H9 (cell line): ENCODE results near the gene C5orf34. TPM values are rescaled to one million over a fixed set of nuclear protein-coding genes. Genes with fewer than 3 reads are reported as not detected.
A peak's percentile ranks its signal among the peaks of the same experiment; 100 is the strongest.

ENCODE experiments used
- DNase-seq: peaks from one replicate; pipeline ENCODE4 v3.0.0-alpha.2; 2017
- H2AFZ ChIP-seq: one replicate; pipeline ENCODE4 v1.6.1; 2013; ENCODE audit warnings: mild to moderate bottlenecking, low read length, control low read depth, moderate library complexity
- H2AK5ac ChIP-seq: 2 replicates; pipeline ENCODE4 v1.6.1; 2013; ENCODE audit warnings: low read length, control low read depth, mixed read lengths; ENCODE audit not compliant: insufficient read length
- H2BK120ac ChIP-seq: one replicate; pipeline ENCODE4 v1.6.1; 2013; ENCODE audit warnings: low read depth, mild to moderate bottlenecking, low read length, control low read depth, inconsistent platforms; ENCODE audit not compliant: poor library complexity, severe bottlenecking
- H2BK12ac ChIP-seq: 2 replicates; pipeline ENCODE4 v1.6.1; 2013; ENCODE audit warnings: low read length, control low read depth, mixed read lengths, low read depth; ENCODE audit not compliant: insufficient read length
- H2BK15ac ChIP-seq: 2 replicates; pipeline ENCODE4 v1.6.1; 2013; ENCODE audit warnings: low read depth, low read length, control low read depth
- H2BK20ac ChIP-seq: one replicate; pipeline ENCODE4 v1.6.1; 2013; ENCODE audit warnings: low read depth, mild to moderate bottlenecking, low read length, control low read depth, inconsistent platforms; ENCODE audit not compliant: poor library complexity, severe bottlenecking
- H2BK5ac ChIP-seq: 2 replicates; pipeline ENCODE4 v1.6.1; 2013; ENCODE audit warnings: low read length, control low read depth, mixed read lengths; ENCODE audit not compliant: insufficient read length
- H3K14ac ChIP-seq: 2 replicates; pipeline ENCODE4 v1.6.1; 2013; ENCODE audit warnings: low read length, control low read depth; ENCODE audit not compliant: insufficient read depth
- H3K18ac ChIP-seq: 2 replicates; pipeline ENCODE4 v1.6.1; 2013; ENCODE audit warnings: low read depth, mild to moderate bottlenecking, mixed read lengths, low read length, control low read depth; ENCODE audit not compliant: insufficient read length
- H3K23ac ChIP-seq: 2 replicates; pipeline ENCODE4 v1.6.1; 2013; ENCODE audit warnings: low read length, control low read depth, mixed read lengths, low read depth; ENCODE audit not compliant: insufficient read length
- H3K23me2 ChIP-seq: 2 replicates; pipeline ENCODE4 v1.6.1; 2013; ENCODE audit warnings: low read depth, mild to moderate bottlenecking, mixed read lengths, low read length, control low read depth; ENCODE audit not compliant: insufficient read length, poor library complexity, severe bottlenecking
- H3K27ac ChIP-seq: 2 replicates; pipeline ENCODE4 v1.5.1; 2013; ENCODE audit warnings: low read length, control low read depth, mixed read lengths, low read depth; ENCODE audit not compliant: insufficient read length
- H3K27me3 ChIP-seq: 2 replicates; pipeline ENCODE4 v1.6.1; 2013; ENCODE audit warnings: low read length, control low read depth, inconsistent platforms; ENCODE audit not compliant: insufficient read depth
- H3K4ac ChIP-seq: 2 replicates; pipeline ENCODE4 v1.6.1; 2013; ENCODE audit warnings: low read depth, mild to moderate bottlenecking, control low read depth, inconsistent platforms, low read length, moderate library complexity
- H3K4me1 ChIP-seq: 2 replicates; pipeline ENCODE4 v1.6.1; 2013; ENCODE audit warnings: low read length, control low read depth, inconsistent platforms; ENCODE audit not compliant: insufficient read depth
- H3K4me2 ChIP-seq: 2 replicates; pipeline ENCODE4 v1.6.1; 2013; ENCODE audit warnings: low read length, control low read depth, mixed read lengths; ENCODE audit not compliant: insufficient read length, insufficient read depth
- H3K56ac ChIP-seq: 2 replicates; pipeline ENCODE4 v1.6.1; 2013; ENCODE audit warnings: low read depth, mild to moderate bottlenecking, mixed read lengths, low read length, control low read depth; ENCODE audit not compliant: insufficient read length
- H3K79me1 ChIP-seq: 2 replicates; pipeline ENCODE4 v1.6.1; 2013; ENCODE audit warnings: low read depth, mild to moderate bottlenecking, moderate library complexity, low read length, control low read depth, inconsistent platforms; ENCODE audit not compliant: insufficient read depth, poor library complexity, severe bottlenecking
- H3K79me2 ChIP-seq: 2 replicates; pipeline ENCODE4 v1.6.1; 2013; ENCODE audit warnings: low read length, control low read depth, inconsistent platforms; ENCODE audit not compliant: insufficient read depth
- H3K9ac ChIP-seq: 2 replicates; pipeline ENCODE4 v1.6.1; 2013; ENCODE audit warnings: low read length, control low read depth, mixed read lengths; ENCODE audit not compliant: insufficient read length; ENCODE audit errors: extremely low read depth
- H3K9me3 ChIP-seq: one replicate; pipeline ENCODE4 v1.6.1; 2013; ENCODE audit warnings: low read depth, low read length, inconsistent platforms; ENCODE audit not compliant: control insufficient read depth
- H3T11ph ChIP-seq: one replicate; pipeline ENCODE4 v1.6.1; 2013; ENCODE audit warnings: mild to moderate bottlenecking, low read length, control low read depth, inconsistent platforms
- H4K20me1 ChIP-seq: one replicate; pipeline ENCODE4 v1.6.1; 2013; ENCODE audit not compliant: control insufficient read depth, insufficient read length, insufficient read depth
- H4K5ac ChIP-seq: 2 replicates; pipeline ENCODE4 v1.6.1; 2013; ENCODE audit warnings: low read depth, mild to moderate bottlenecking, mixed read lengths, low read length, control low read depth; ENCODE audit not compliant: insufficient read length
- H4K8ac ChIP-seq: replicated peaks from 2 replicates; pipeline ENCODE4 v1.6.1; 2013; ENCODE audit warnings: low read length, control low read depth, mixed read lengths, low read depth; ENCODE audit not compliant: insufficient read length
- H4K91ac ChIP-seq: 2 replicates; pipeline ENCODE4 v1.6.1; 2013; ENCODE audit warnings: low read depth, mild to moderate bottlenecking, moderate library complexity, mixed read lengths, low read length, control low read depth; ENCODE audit not compliant: insufficient read length
- H3K27ac Mint-ChIP-seq, 3 experiments: 2 replicates in 2 of 3; 3 replicates in 1 of 3; pipeline ENCODE4 v1.8.0; 2020 to 2021; ENCODE audit warnings: mixed read lengths in 3 of 3, mild to moderate bottlenecking in 1 of 3, moderate library complexity in 1 of 3
- H3K27me3 Mint-ChIP-seq: 2 replicates; pipeline ENCODE4 v1.8.0; 2021; ENCODE audit warnings: low read depth, mild to moderate bottlenecking, moderate library complexity, mixed read lengths
- H3K36me3 Mint-ChIP-seq, 3 experiments: 2 replicates in 2 of 3; 3 replicates in 1 of 3; pipeline ENCODE4 v1.8.0; 2020 to 2021; ENCODE audit warnings: low read depth in 3 of 3, mixed read lengths in 3 of 3; ENCODE audit not compliant: insufficient read depth in 1 of 3
- H3K4me1 Mint-ChIP-seq, 2 experiments: 2 replicates each; pipeline ENCODE4 v1.8.0; 2020; ENCODE audit warnings: mixed read lengths in 2 of 2
- H3K4me3 Mint-ChIP-seq, 2 experiments: 2 replicates in 1 of 2; 3 replicates in 1 of 2; pipeline ENCODE4 v1.8.0; 2020 to 2021; ENCODE audit warnings: mild to moderate bottlenecking in 2 of 2, mixed read lengths in 2 of 2, moderate library complexity in 1 of 2
- H3K9me3 Mint-ChIP-seq, 2 experiments: 2 replicates in 1 of 2; 3 replicates in 1 of 2; pipeline ENCODE4 v1.8.0; 2020; ENCODE audit warnings: mild to moderate bottlenecking in 2 of 2, mixed read lengths in 2 of 2, moderate library complexity in 1 of 2
- CTCF ChIP-seq: fragments of 200-600 bp; sonication (generic); conservative IDR thresholded peaks from 3 replicates; pipeline ENCODE4 v1.8.0; 2021; ENCODE audit warnings: antibody characterized with exemption, mild to moderate bottlenecking
- WGBS: extraction: QIAGEN DNeasy Blood & Tissue Kit; methylation state at CpG from one replicate; pipeline ENCODE4 v1.1.7; 2013; ENCODE audit warnings: missing lambda C conversion rate, low lambda C conversion rate, mixed read lengths; ENCODE audit not compliant: insufficient read length; ENCODE audit errors: extremely low coverage; 5-methylcytosine and 5-hydroxymethylcytosine counted together
- total RNA-seq: library from RNA; stranded (reverse); gene quantifications from 2 replicates; pipeline ENCODE4 v1.2.1, GENCODE V29; 2021

C5orf34 gene
- total RNA-seq, 1 experiment from 2014 or later, result 7.7 TPM

- no peak overlapping the region for H3K18ac ChIP-seq
- no peak overlapping the region for H2BK12ac ChIP-seq
- no peak overlapping the region for H3K9ac ChIP-seq
- H4K91ac ChIP-seq, result no peak overlapping the region
- no peaks in the 10 kb centered on the region for H3K79me2 ChIP-seq
- H3K27ac Mint-ChIP-seq, result no peak overlapping the region
- H2BK5ac ChIP-seq, result no peak overlapping the region
- no peaks in the 10 kb centered on the region for H3K4me1 ChIP-seq
- peaks cover 41 to 64% (median 48%) of the 10 kb centered on the region in 3 experiments for H3K36me3 Mint-ChIP-seq
- no peaks in the 10 kb centered on the region for H3K23me2 ChIP-seq
- H3K9me3 Mint-ChIP-seq, result peaks cover 28 to 39% of the 10 kb centered on the region in 2 experiments
- no peaks in the 10 kb centered on the region for H3K4me1 Mint-ChIP-seq
- no peaks in the 10 kb centered on the region for H4K20me1 ChIP-seq
- TF ChIP-seq CTCF, result peak; percentile 34; the same call in 2 of the 3 replicates
- no peak overlapping the region for H2BK120ac ChIP-seq
- DNase-seq, result no peak
- no peak overlapping the region for H3K56ac ChIP-seq
- H3K79me1 ChIP-seq, result no peaks in the 10 kb centered on the region
- H4K5ac ChIP-seq, result no peak overlapping the region
- no peak overlapping the region for H4K8ac ChIP-seq
- H3K4me2 ChIP-seq, result no peak overlapping the region
- no peaks in the 10 kb centered on the region for H3K27me3 ChIP-seq
- no peak overlapping the region for H3K27ac ChIP-seq
- H3K4ac ChIP-seq, result no peak overlapping the region
- no peak overlapping the region for H2BK15ac ChIP-seq
- H2AK5ac ChIP-seq, result no peak overlapping the region
- no peak overlapping the region for H3K4me3 Mint-ChIP-seq
- H3K23ac ChIP-seq, result no peak overlapping the region
- no peak overlapping the region for H2AFZ ChIP-seq
- H3T11ph ChIP-seq, result no peak overlapping the region
- H3K9me3 ChIP-seq, result no peaks in the 10 kb centered on the region
- no peaks in the 10 kb centered on the region for H3K27me3 Mint-ChIP-seq
- H3K14ac ChIP-seq, result no peak overlapping the region
- no peak overlapping the region for H2BK20ac ChIP-seq
- WGBS, result no CpG with 5 or more reads among the region's 6 CpGs
Measured at GRCh38 chr5:43469671-43470391, 45.1 kb downstream of the C5orf34 start.
